IMR-90 (cell line): ENCODE results near the gene PYGB. TPM values are rescaled to one million over a fixed set of nuclear protein-coding genes. Genes with fewer than 3 reads are reported as not detected.

Experiments used
- ATAC-seq: fragments of 200-7000 bp; cut with Tn5 transposase; 2 replicates; pipeline ENCODE4 v1.9.1; 2020; ENCODE audit warnings: low read depth, mild to moderate bottlenecking, moderate library complexity
- BruUV-seq: library from RNA; stranded (reverse); fragments of 400-500 nt; replicated peaks from 2 replicates; lab custom pipeline; 2021; lab: Mats Ljungman, UMichigan
- CTCF ChIA-PET: fragments of 300-600 bp; formaldehyde crosslinking; extraction: SDS; loops from one replicate; lab custom pipeline; 2021; ENCODE audit warnings: antibody characterized with exemption; lab: Yijun Ruan, JAX
- POLR2A ChIA-PET: fragments of 300-600 bp; sonication (Branson Sonifier 250); formaldehyde crosslinking; loops from one replicate; lab custom pipeline; 2022; ENCODE audit warnings: antibody characterized with exemption; ENCODE audit not compliant: unreplicated experiment; lab: Charles Lee
- DNase-seq: peaks from one replicate; pipeline ENCODE4 v3.0.0; 2013
- H2AFZ ChIP-seq: replicated peaks from 2 replicates; pipeline ENCODE3; 2013; ENCODE audit warnings: low read length, mild to moderate bottlenecking; ENCODE audit not compliant: poor library complexity
- H2AK5ac ChIP-seq: 2 replicates; pipeline ENCODE4 v1.6.1; 2013; ENCODE audit warnings: low read depth, low read length, inconsistent platforms
- H2AK9ac ChIP-seq: replicated peaks from 2 replicates; pipeline ENCODE3; 2013; ENCODE audit warnings: mild to moderate bottlenecking, low read depth, low read length, moderate library complexity; ENCODE audit not compliant: poor library complexity
- H2BK120ac ChIP-seq: 2 replicates; pipeline ENCODE4 v1.6.1; 2013; ENCODE audit warnings: low read depth, low read length, inconsistent platforms
- H2BK15ac ChIP-seq: 3 replicates; pipeline ENCODE4 v1.6.1; 2013; ENCODE audit warnings: low read depth, low read length, inconsistent platforms
- H2BK20ac ChIP-seq: 2 replicates; pipeline ENCODE4 v1.6.1; 2013; ENCODE audit warnings: low read depth, mild to moderate bottlenecking, inconsistent platforms, low read length, moderate library complexity
- H2BK5ac ChIP-seq: 2 replicates; pipeline ENCODE4 v1.6.1; 2013; ENCODE audit warnings: mild to moderate bottlenecking, low read depth, low read length, inconsistent platforms; ENCODE audit not compliant: poor library complexity, severe bottlenecking
- H3K14ac ChIP-seq: replicated peaks from 2 replicates; pipeline ENCODE4 v1.6.1; 2013; ENCODE audit warnings: low read depth, low read length, inconsistent platforms
- H3K18ac ChIP-seq: 2 replicates; pipeline ENCODE4 v1.6.1; 2013; ENCODE audit warnings: low read depth, low read length, control low read depth
- H3K23ac ChIP-seq: 2 replicates; pipeline ENCODE4 v1.6.1; 2013; ENCODE audit warnings: low read depth, low read length, inconsistent platforms
- H3K27ac ChIP-seq: 2 replicates; pipeline ENCODE4 v1.5.1; 2013; ENCODE audit warnings: mild to moderate bottlenecking, control low read depth, low read length; ENCODE audit not compliant: insufficient read depth
- H3K27me3 ChIP-seq: 2 replicates; pipeline ENCODE4 v1.6.1; 2013; ENCODE audit warnings: low read length; ENCODE audit not compliant: control insufficient read depth, insufficient read depth
- H3K36me3 ChIP-seq: 2 replicates; pipeline ENCODE4 v1.6.1; 2013; ENCODE audit warnings: low read length, mixed read lengths; ENCODE audit not compliant: control insufficient read depth, insufficient read depth
- H3K4ac ChIP-seq: 2 replicates; pipeline ENCODE4 v1.6.1; 2013; ENCODE audit warnings: low read depth, low read length, inconsistent platforms
- H3K4me1 ChIP-seq: 2 replicates; pipeline ENCODE4 v1.6.1; 2013; ENCODE audit warnings: low read length, mixed read lengths; ENCODE audit not compliant: control insufficient read depth, insufficient read depth
- H3K4me2 ChIP-seq: 2 replicates; pipeline ENCODE4 v1.6.1; 2013; ENCODE audit warnings: low read depth, mild to moderate bottlenecking, control low read depth, low read length, moderate library complexity
- H3K4me3 ChIP-seq: 2 replicates; pipeline ENCODE4 v1.5.1; 2013; ENCODE audit warnings: low read depth, mild to moderate bottlenecking, control low read depth, low read length, moderate library complexity; ENCODE audit not compliant: insufficient read depth
- H3K56ac ChIP-seq: 2 replicates; pipeline ENCODE4 v1.6.1; 2013; ENCODE audit warnings: low read length, inconsistent platforms; ENCODE audit not compliant: insufficient read depth; ENCODE audit errors: extremely low read depth
- H3K79me1 ChIP-seq, 2 experiments: 2 replicates each; pipeline ENCODE4 v1.6.1; 2013; ENCODE audit warnings: low read length in 2 of 2, inconsistent platforms in 1 of 2, low read depth in 1 of 2
- H3K9ac ChIP-seq: 2 replicates; pipeline ENCODE4 v1.6.1; 2013; ENCODE audit warnings: low read depth, low read length, control low read depth
- H3K9me1 ChIP-seq: 2 replicates; pipeline ENCODE4 v1.6.1; 2013; ENCODE audit warnings: low read length, inconsistent platforms; ENCODE audit not compliant: insufficient read depth
- H3K9me3 ChIP-seq: 2 replicates; pipeline ENCODE4 v1.6.1; 2013; ENCODE audit warnings: low read length; ENCODE audit not compliant: control insufficient read depth, insufficient read depth
- H4K20me1 ChIP-seq: 2 replicates; pipeline ENCODE4 v1.6.1; 2013; ENCODE audit warnings: low read length, inconsistent platforms; ENCODE audit not compliant: insufficient read depth
- H4K5ac ChIP-seq: 2 replicates; pipeline ENCODE4 v1.6.1; 2013; ENCODE audit warnings: mild to moderate bottlenecking, low read depth, low read length, control low read depth
- H4K8ac ChIP-seq, 2 experiments: 2 replicates each; pipeline ENCODE4 v1.6.1; 2013; ENCODE audit warnings: low read depth in 2 of 2, low read length in 2 of 2, control low read depth in 1 of 2, inconsistent platforms in 1 of 2
- H4K91ac ChIP-seq: 2 replicates; pipeline ENCODE4 v1.6.1; 2013; ENCODE audit warnings: low read depth, low read length, inconsistent platforms; ENCODE audit not compliant: insufficient read depth
- BHLHE40 ChIP-seq: fragments of 150-350 bp; IDR thresholded peaks from 2 replicates; pipeline ENCODE4 v1.6.1; 2016; ENCODE audit warnings: mild to moderate bottlenecking, low read depth, low read length
- CEBPB ChIP-seq: IDR thresholded peaks from 2 replicates; pipeline ENCODE4 v1.6.1; 2012; ENCODE audit warnings: low read depth, low read length, improper control_type of control experiment
- CHD1 ChIP-seq: IDR thresholded peaks from 2 replicates; pipeline ENCODE4 v1.6.1; 2012; ENCODE audit warnings: low read depth, low read length, improper control_type of control experiment
- CTCF ChIP-seq: conservative IDR thresholded peaks from 2 replicates; pipeline ENCODE4 v1.5.1; 2012; ENCODE audit warnings: mild to moderate bottlenecking, low read depth, low read length, improper control_type of control experiment
- ELK1 ChIP-seq: fragments of 150-350 bp; IDR thresholded peaks from 2 replicates; pipeline ENCODE4 v1.6.1; 2016; ENCODE audit warnings: low read depth, mild to moderate bottlenecking, low read length, moderate library complexity, borderline replicate concordance
- FOS ChIP-seq: fragments of 150-350 bp; IDR thresholded peaks from 2 replicates; pipeline ENCODE4 v1.6.1; 2016; ENCODE audit warnings: low read depth, low read length
- MAFK ChIP-seq: IDR thresholded peaks from 2 replicates; pipeline ENCODE4 v1.6.1; 2012; ENCODE audit warnings: low read depth, low read length, improper control_type of control experiment
- MAZ ChIP-seq: IDR thresholded peaks from 2 replicates; pipeline ENCODE4 v1.6.1; 2012; ENCODE audit warnings: low read depth, mild to moderate bottlenecking, low read length, improper control_type of control experiment, moderate library complexity, borderline replicate concordance
- MXI1 ChIP-seq: IDR thresholded peaks from 2 replicates; pipeline ENCODE4 v1.6.1; 2012; ENCODE audit warnings: low read depth, mild to moderate bottlenecking, low read length, moderate library complexity, borderline replicate concordance
- NFE2L2 ChIP-seq: fragments of 150-350 bp; IDR thresholded peaks from 2 replicates; pipeline ENCODE4 v1.6.1; 2016; ENCODE audit warnings: low read depth, mild to moderate bottlenecking, low read length
- POLR2A ChIP-seq: IDR thresholded peaks from 2 replicates; pipeline ENCODE4 v1.6.1; 2012; ENCODE audit warnings: mild to moderate bottlenecking, low read depth, low read length
- RAD21 ChIP-seq: IDR thresholded peaks from 2 replicates; pipeline ENCODE4 v1.6.1; 2012; ENCODE audit warnings: low read length, improper control_type of control experiment
- RCOR1 ChIP-seq: IDR thresholded peaks from 2 replicates; pipeline ENCODE4 v1.6.1; 2012; ENCODE audit warnings: mild to moderate bottlenecking, low read length, improper control_type of control experiment; ENCODE audit not compliant: insufficient replicate concordance
- RFX5 ChIP-seq: IDR thresholded peaks from 2 replicates; pipeline ENCODE4 v1.8.0; 2012; ENCODE audit warnings: low read depth, mild to moderate bottlenecking, low read length, moderate library complexity
- SMC3 ChIP-seq: fragments of 150-350 bp; IDR thresholded peaks from 2 replicates; pipeline ENCODE4 v1.6.1; 2016; ENCODE audit warnings: low read depth, mild to moderate bottlenecking, antibody characterized with exemption, low read length, moderate library complexity
- USF2 ChIP-seq: fragments of 150-350 bp; IDR thresholded peaks from 2 replicates; pipeline ENCODE4 v1.6.1; 2017; ENCODE audit warnings: mild to moderate bottlenecking, antibody characterized with exemption, low read length, low read depth
- WGBS, 2 experiments: methylation state at CpG; one replicate each; pipeline versions ENCODE4 v1.1.5 to v1.1.7; 2013; ENCODE audit warnings: missing lambda C conversion rate in 2 of 2; ENCODE audit not compliant: insufficient read length in 1 of 2; ENCODE audit errors: extremely low coverage in 2 of 2; 5-methylcytosine and 5-hydroxymethylcytosine counted together
- dilution Hi-C: fragments of 300-500 bp; cut with HindIII; formaldehyde crosslinking; loops from one replicate; pipeline ENCODE4 v1.14.3; 2018; ENCODE audit warnings: low sequenced_read_pairs; ENCODE audit not compliant: unreplicated experiment
- in situ Hi-C: fragments of 300-500 bp; cut with MboI; formaldehyde crosslinking; loops from 3 replicates; pipeline ENCODE4 v1.14.3; 2019; ENCODE audit warnings: low sequenced_read_pairs, inconsistent platforms, mixed read lengths
- intact Hi-C: fragments of 100-400 bp; cut with micrococcal nuclease; formaldehyde crosslinking; loops from 2 replicates; pipeline ENCODE4 v1.10.0; 2022
- polyA plus RNA-seq, 3 experiments: library from polyadenylated mRNA; depleted of rRNA; stranded (reverse); fragments of >200 nt; gene quantifications; 2 replicates each; pipeline ENCODE4 v1.2.3, GENCODE V29; 2012; ENCODE audit warnings: low replicate concordance in 1 of 3
- total RNA-seq: library from RNA; depleted of rRNA; stranded (reverse); fragments of >200 nt; gene quantifications from 2 replicates; pipeline ENCODE4 v1.2.3, GENCODE V29; 2012

Gene PYGB
- total and polyA plus RNA-seq, 2 of the 4 experiments (the other 2 are of a cell fraction) = 72.4 to 83.1 TPM

- Histone ChIP-seq H3K4ac (peak overlapping the region; percentile 73; the same call in 1 of the 2 replicates), H3K79me1 (peaks cover 0 to 44% of the 10 kb centered on the region in 2 experiments; a peak in 3 of 4 replicates), H4K8ac (peak overlapping the region in 1 of 2 experiments; percentile 57; a peak in 1 of 4 replicates), H3K9me1 (peaks cover 8% of the 10 kb centered on the region), H2AK9ac (peak overlapping the region; percentile 83), H3K27ac (no peak overlapping the region), H2AFZ (no peak overlapping the region), H3K23ac (no peak overlapping the region), H2AK5ac (peak overlapping the region; percentile 29), H3K27me3 (no peaks in the 10 kb centered on the region), H3K9ac (no peak overlapping the region), H3K4me1 (peaks cover 16% of the 10 kb centered on the region), H4K5ac (no peak overlapping the region), H3K9me3 (no peaks in the 10 kb centered on the region), H3K4me3 (no peak overlapping the region), H3K4me2 (no peak overlapping the region), H2BK120ac (no peak overlapping the region), H4K91ac (peak overlapping the region; percentile 56), H2BK20ac (no peak overlapping the region), H2BK15ac (no peak overlapping the region), H3K56ac (no peak overlapping the region), H4K20me1 (peaks cover 11% of the 10 kb centered on the region; the same call in 1 of the 2 replicates), H3K36me3 (peaks cover 55% of the 10 kb centered on the region), H2BK5ac (no peak overlapping the region), H3K18ac (no peak overlapping the region), H3K14ac (no peak overlapping the region; the same call in 1 of the 2 replicates)
- ATAC-seq (peak; percentile 32), DNase-seq (peak; percentile 33)
- CTCF ChIA-PET = interaction anchor here (0.6 to 1.6 kb wide), 2 partner anchors 99 to 157 kb away, joined by 4 to 8 read pairs; no protein-coding TSS in a partner anchor
- BruUV-seq = no TSS peak
- WGBS, 2 experiments = 80% methylated on average over 1 of the region's 9 CpGs; no CpG with 5 or more reads in 1 of the 2 experiments
- intact Hi-C loops = no loop called here
- dilution Hi-C loops = no loop called here
- POLR2A ChIA-PET = no interaction called here
- in situ Hi-C loops = loop anchor here (5.0 to 25.0 kb wide), 4 partner anchors 97 to 387 kb away; partner anchors contain the start of genes ENTPD6 and ZNF337
- no peak for TF ChIP-seq NFE2L2
- no peak for TF ChIP-seq MAZ
- TF ChIP-seq POLR2A = no peak
- TF ChIP-seq MXI1 = no peak
- no peak for TF ChIP-seq USF2
- TF ChIP-seq MAFK = no peak
- TF ChIP-seq RCOR1 = no peak
- no peak for TF ChIP-seq RAD21
- no peak for TF ChIP-seq RFX5
- TF ChIP-seq CHD1 = no peak
- TF ChIP-seq BHLHE40 = no peak
- no peak for TF ChIP-seq FOS
- no peak for TF ChIP-seq SMC3
- no peak for TF ChIP-seq CEBPB
- no peak for TF ChIP-seq CTCF
- no peak for TF ChIP-seq ELK1
Observed at GRCh38 chr20:25299806-25300205, 51.9 kb downstream of the PYGB start.
